HUES6 (cell line): ENCODE data around the gene IL18R1.
"Not testable (repeated sequence)": the region's sequence is repeated elsewhere in the genome, so short reads cannot be mapped to it uniquely, and the experiment has no call there.

ENCODE experiments used
- H3K27ac ChIP-seq: 2 replicates; pipeline ENCODE4 v1.7.0; 2013; ENCODE audit warnings: low read depth, mild to moderate bottlenecking, low read length, inconsistent platforms
- H3K27me3 ChIP-seq: 2 replicates; pipeline ENCODE4 v1.6.1; 2013; ENCODE audit warnings: low read length; ENCODE audit not compliant: control insufficient read depth, insufficient read depth
- H3K36me3 ChIP-seq: 2 replicates; pipeline ENCODE4 v1.6.1; 2013; ENCODE audit warnings: low read length; ENCODE audit not compliant: control insufficient read depth, insufficient read depth
- H3K4me1 ChIP-seq: 2 replicates; pipeline ENCODE4 v1.6.1; 2013; ENCODE audit warnings: low read length; ENCODE audit not compliant: control insufficient read depth, insufficient read depth
- H3K4me3 ChIP-seq: 2 replicates; pipeline ENCODE4 v1.5.1; 2013; ENCODE audit warnings: low read depth, low read length
- H3K9ac ChIP-seq: one replicate; pipeline ENCODE4 v1.6.1; 2013; ENCODE audit warnings: mild to moderate bottlenecking, low read length
- H3K9me3 ChIP-seq: 2 replicates; pipeline ENCODE4 v1.6.1; 2013; ENCODE audit warnings: low read depth, low read length; ENCODE audit not compliant: control insufficient read depth, insufficient read depth

The IL18R1 gene

DNA sequence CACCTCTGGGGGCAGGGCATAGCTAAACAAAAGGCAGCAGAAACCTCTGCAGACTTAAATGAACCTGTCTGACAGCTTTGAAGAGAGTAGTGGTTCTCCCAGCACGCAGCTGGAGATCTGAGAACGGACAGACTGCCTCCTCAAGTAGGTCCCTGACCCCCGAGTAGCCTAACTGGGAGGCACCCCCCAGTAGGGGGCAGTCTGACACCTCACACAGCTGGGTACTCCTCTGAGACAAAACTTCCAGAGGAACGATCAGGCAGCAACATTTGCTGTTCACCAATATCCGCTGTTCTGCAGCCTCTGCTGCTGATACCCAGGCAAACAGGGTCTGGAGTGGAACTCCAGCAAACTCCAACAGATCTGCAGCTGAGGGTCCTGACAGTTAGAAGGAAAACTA lies 30.7 kb upstream of the IL18R1 start:
- H3K9me3 ChIP-seq, result peaks cover 10% of the 10 kb centered on the region
- H3K9ac ChIP-seq, H3K27me3 ChIP-seq: not testable (repeated sequence)

DNA sequence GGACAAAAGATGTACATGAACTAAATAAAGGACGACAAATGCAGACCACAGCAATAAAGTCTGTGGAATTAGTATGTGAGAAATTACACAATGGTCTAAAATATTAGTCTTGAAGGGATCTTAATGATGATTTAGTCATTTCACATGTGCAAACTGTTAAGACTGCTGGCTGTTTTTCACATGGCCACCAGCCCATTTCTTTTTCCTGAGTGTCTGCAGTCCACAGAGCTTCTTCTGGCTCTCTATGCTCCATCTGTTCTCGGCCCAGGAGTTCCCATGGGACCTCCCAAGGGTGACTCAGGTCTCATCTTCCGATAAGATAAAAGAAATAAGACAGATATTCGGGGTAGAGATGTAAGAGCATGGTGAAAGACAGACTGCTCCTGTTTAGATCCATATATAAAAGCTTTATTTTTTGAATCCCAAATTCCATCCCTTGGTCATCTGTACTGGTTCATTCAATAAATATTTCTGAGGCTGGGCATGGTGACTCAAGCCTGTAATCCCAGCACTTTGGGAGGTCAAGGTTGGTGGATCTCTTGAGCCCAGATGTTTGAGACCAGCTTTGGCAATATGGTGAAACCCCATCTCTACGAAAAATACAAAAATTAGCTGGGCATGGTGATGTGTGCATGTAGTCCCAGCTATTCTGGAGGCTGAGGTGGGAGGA lies 24.1 kb upstream of the IL18R1 start:
- H3K9me3 ChIP-seq, result no peaks in the 10 kb centered on the region
- H3K27ac ChIP-seq, result no peak overlapping the region
- no peaks in the 10 kb centered on the region for H3K4me1 ChIP-seq
- H3K27me3 ChIP-seq, result no peaks in the 10 kb centered on the region
- H3K9ac ChIP-seq, result no peak overlapping the region
- H3K4me3 ChIP-seq, result no peak overlapping the region
- no peaks in the 10 kb centered on the region for H3K36me3 ChIP-seq

More for the DNA sequence above, 30.7 kb upstream of the IL18R1 start:
- H3K4me3 ChIP-seq, H3K4me1 ChIP-seq, H3K36me3 ChIP-seq, H3K27ac ChIP-seq: not testable (repeated sequence)

DNA sequence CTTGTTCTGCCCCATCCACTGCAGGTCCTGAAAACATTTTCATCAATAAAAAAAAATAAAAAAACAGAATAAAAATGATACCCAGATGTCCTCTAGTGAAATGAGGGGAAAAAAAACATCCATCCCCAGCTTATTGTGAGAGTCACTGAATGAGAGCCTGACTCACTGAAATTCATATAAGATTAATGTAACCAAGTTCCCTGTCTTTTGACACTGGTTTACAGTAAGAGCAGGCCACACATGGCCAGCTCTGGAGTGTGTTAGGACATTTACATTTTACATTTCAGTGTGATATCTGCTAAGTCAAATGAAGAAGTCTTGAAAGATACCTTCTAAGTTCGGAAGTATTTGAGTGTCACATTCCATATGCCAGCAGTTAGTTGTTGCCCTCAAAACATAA lies 21.1 kb upstream of the IL18R1 start:
- Histone ChIP-seq H3K4me3 (no peak overlapping the region), H3K27ac (no peak overlapping the region), H3K9me3 (no peaks in the 10 kb centered on the region), H3K4me1 (no peaks in the 10 kb centered on the region), H3K36me3 (no peaks in the 10 kb centered on the region), H3K27me3 (no peaks in the 10 kb centered on the region), H3K9ac (no peak overlapping the region)

DNA sequence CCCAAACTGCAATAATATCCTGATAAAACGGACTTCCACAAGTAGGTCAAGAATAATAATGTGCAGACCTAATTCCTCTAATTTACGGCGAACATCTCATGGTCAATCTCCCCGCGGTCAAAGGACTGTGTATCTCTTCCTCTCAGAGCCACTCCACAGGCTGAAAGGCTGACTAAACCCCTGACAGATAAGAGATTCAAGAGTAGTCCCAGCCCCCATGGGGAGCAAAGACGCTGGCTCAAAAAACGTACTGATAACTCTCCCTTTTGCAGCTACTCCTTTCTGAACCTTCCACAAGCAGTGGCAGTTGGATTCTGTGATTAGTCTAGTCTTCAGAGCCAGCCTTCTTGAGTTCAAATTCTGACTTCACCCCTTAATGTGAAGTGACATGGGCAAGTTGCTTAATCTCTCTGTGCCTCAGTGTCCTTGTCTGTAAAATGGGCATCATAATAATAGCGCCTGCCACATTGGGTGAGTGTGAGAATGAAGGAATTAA lies 19.7 kb upstream of the IL18R1 start:
- Histone ChIP-seq H3K9ac (no peak overlapping the region), H3K27ac (no peak overlapping the region), H3K27me3 (no peaks in the 10 kb centered on the region), H3K9me3 (no peaks in the 10 kb centered on the region), H3K4me3 (no peak overlapping the region), H3K36me3 (no peaks in the 10 kb centered on the region), H3K4me1 (no peaks in the 10 kb centered on the region)

DNA sequence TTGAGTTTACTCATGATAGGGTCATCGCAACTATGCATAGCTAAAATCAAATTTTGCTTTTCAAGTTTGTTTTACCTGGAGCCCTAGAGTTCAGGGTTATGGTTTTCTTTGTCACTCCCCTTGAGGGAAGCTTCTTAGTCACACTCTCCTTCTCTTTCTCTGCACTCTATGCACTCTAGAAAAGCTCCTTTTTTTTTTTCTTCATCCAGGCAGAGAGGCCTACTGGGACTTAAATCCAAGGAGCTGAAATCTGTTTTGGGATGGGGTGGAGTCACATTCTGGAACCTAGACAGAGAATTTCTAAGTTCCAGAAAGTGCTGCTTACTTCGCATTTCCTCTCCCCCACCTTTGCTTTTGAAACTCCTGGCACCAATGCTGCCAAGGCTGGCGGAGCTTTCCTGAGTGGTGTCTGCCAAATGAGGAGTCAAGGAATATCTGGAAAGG lies 19.1 kb upstream of the IL18R1 start:
- Histone ChIP-seq H3K27ac (no peak overlapping the region), H3K36me3 (no peaks in the 10 kb centered on the region), H3K4me3 (no peak overlapping the region), H3K9ac (no peak overlapping the region), H3K27me3 (no peaks in the 10 kb centered on the region), H3K9me3 (no peaks in the 10 kb centered on the region), H3K4me1 (no peaks in the 10 kb centered on the region)

DNA sequence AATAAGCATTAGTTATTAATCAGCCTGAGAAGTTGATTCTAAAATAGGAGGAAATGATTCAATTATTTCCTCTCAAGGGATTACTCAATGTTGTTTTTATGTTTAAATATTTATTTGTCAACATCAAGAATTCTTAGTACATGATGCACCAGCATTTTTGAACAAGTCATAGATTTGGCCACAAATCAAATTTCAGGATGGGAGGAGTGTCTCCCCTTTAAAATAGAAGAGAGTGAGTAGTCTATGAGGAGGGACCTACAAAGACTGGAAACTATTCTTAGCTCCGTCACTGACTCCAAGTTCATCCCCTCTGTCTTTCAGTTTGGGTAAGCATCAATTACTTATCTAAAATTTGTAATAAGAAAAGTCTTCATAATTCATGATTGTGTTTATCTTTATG lies 18.6 kb upstream of the IL18R1 start:
- no peak overlapping the region for H3K27ac ChIP-seq
- no peaks in the 10 kb centered on the region for H3K9me3 ChIP-seq
- no peaks in the 10 kb centered on the region for H3K4me1 ChIP-seq
- H3K36me3 ChIP-seq, result no peaks in the 10 kb centered on the region
- H3K27me3 ChIP-seq, result no peaks in the 10 kb centered on the region
- H3K9ac ChIP-seq, result no peak overlapping the region
- H3K4me3 ChIP-seq, result no peak overlapping the region

DNA sequence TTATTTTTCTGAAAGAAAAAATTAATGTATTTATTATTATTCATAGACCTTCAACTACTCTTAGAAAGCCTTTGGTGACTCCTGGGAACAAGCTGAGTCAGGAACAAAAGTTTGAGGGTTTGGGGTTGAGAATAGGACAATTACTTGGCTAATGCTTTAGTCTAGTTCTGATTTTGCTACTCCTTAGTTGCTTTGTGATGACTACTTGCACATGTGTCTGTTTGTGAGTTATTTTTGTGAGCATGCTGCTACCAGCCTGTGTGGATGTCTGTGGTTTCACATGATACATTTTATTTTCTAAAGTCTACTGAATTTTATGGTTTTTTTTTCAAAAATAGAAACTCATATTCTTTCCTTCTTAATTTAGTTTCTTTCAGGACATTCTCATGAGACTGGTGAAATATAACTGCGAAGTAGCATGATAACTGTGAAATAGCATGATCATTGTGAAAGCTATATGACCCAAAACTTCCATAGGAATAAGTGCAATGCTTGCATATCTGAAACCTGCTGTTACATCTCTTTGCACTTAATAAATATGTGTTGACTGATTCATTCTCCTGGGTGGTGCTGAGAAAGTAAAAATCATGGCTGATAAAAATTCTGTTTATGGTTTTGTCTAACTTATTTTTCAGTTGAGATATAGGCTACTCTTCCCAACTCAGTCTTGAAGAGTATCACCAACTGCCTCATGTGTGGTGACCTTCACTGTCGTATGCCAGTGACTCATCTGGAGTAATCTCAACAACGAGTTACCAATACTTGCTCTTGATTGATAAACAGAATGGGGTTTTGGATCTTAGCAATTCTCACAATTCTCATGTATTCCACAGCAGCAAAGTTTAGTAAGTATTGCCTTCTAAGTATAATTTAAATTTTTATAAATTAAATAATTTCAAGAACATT lies 17.9 kb upstream of the IL18R1 start:
- Histone ChIP-seq H3K36me3 (no peaks in the 10 kb centered on the region), H3K9ac (no peak overlapping the region), H3K4me3 (no peak overlapping the region), H3K27me3 (peaks cover 2% of the 10 kb centered on the region; the same call in 1 of the 2 replicates), H3K4me1 (no peaks in the 10 kb centered on the region), H3K27ac (no peak overlapping the region), H3K9me3 (no peaks in the 10 kb centered on the region)

DNA sequence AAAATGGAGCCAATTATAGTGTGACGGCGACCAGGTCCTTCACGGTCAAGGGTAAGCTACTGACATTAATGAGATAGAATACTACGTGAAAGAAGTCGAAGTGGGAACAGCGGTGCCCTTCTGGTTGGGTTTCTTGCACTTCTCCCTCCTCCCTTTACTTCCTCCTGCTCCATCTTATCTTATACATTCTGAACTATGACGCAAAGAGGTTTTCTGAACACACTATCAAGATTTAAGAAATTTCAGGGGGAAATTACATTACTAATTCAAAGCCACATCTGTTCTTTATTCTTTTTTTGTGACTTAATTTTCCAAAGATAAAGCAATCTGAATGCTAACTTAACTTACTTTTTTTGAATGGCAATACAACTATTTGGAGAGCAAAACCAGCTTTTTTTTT lies 14.8 kb upstream of the IL18R1 start:
- Histone ChIP-seq H3K9me3 (no peaks in the 10 kb centered on the region), H3K27ac (no peak overlapping the region), H3K36me3 (no peaks in the 10 kb centered on the region), H3K4me3 (no peak overlapping the region), H3K4me1 (no peaks in the 10 kb centered on the region), H3K9ac (no peak overlapping the region), H3K27me3 (peaks cover 4% of the 10 kb centered on the region; the same call in 1 of the 2 replicates)

DNA sequence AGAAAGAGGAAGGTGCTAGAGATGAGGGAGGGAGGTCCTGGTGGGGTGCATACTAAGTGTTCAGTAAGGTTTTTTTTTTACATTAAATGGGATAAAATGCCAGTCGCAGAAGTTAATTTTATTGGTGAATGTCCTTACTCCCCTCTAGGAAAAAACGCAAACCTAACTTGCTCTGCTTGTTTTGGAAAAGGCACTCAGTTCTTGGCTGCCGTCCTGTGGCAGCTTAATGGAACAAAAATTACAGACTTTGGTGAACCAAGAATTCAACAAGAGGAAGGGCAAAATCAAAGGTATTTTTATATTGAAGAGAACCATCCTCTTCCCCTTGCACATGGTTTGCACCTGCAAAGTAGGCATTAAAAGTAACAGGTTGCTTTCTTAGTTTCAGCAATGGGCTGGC lies 12.7 kb upstream of the IL18R1 start:
- no peak overlapping the region for H3K4me3 ChIP-seq
- H3K27me3 ChIP-seq, result peaks cover 4% of the 10 kb centered on the region; the same call in 1 of the 2 replicates
- H3K36me3 ChIP-seq, result no peaks in the 10 kb centered on the region
- H3K27ac ChIP-seq, result no peak overlapping the region
- no peak overlapping the region for H3K9ac ChIP-seq
- H3K4me1 ChIP-seq, result no peaks in the 10 kb centered on the region
- no peaks in the 10 kb centered on the region for H3K9me3 ChIP-seq

DNA sequence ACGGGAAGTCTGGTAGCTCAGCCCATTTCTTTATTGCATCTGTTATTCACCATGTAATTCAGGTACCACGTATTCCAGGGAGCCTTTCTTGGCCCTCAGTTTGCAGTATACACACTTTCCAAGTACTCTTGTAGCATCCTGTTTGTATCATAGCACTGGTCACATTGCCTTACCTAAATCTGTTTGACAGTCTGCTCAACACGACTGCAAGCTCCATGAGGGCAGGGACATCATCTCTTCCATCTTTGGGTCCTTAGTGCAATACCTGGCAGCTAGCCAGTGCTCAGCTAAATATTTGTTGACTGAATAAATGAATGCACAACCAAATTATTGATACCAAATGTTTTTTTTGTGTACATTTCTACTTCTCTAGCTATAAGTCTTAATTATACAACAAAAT lies 11.2 kb upstream of the IL18R1 start:
- H3K9ac ChIP-seq, result no peak overlapping the region
- H3K4me1 ChIP-seq, result no peaks in the 10 kb centered on the region
- H3K36me3 ChIP-seq, result no peaks in the 10 kb centered on the region
- peaks cover 7% of the 10 kb centered on the region; the same call in 1 of the 2 replicates for H3K27me3 ChIP-seq
- no peak overlapping the region for H3K27ac ChIP-seq
- H3K9me3 ChIP-seq, result no peaks in the 10 kb centered on the region
- no peak overlapping the region for H3K4me3 ChIP-seq

DNA sequence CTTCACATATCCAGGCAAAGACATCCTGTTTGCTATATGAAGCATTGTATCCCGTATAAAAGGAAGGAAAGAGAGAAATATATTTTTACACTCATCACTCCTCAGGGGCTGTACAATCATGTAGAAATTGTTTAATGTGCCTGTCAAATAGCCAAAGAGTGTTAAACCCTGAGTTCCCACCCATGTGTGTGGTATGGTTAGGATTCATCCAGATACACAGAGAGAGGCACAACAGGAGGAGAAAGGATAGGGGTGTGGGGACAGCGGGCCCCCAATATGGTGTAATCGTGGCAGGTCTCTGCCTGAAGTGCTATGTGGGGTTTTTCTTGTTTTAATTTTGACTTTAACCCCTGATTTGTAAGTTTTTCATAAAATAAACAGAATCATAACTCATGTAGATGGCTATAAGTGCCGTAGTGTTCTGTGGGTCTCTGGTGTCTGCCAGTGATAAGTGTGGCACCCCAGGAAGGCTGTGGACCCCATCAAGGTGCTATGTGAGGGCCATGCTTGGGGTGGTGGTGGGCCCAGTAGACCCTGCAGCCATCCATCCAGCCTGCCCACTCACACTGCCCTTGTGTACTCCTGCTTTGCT lies 10.2 kb upstream of the IL18R1 start:
- Histone ChIP-seq H3K27ac (no peak overlapping the region), H3K4me3 (no peak overlapping the region), H3K36me3 (no peaks in the 10 kb centered on the region), H3K27me3 (peaks cover 7% of the 10 kb centered on the region; the same call in 1 of the 2 replicates), H3K4me1 (no peaks in the 10 kb centered on the region), H3K9me3 (no peaks in the 10 kb centered on the region), H3K9ac (no peak overlapping the region)
